ENCODE results near the gene IGSF9.

The IGSF9 gene

DNA sequence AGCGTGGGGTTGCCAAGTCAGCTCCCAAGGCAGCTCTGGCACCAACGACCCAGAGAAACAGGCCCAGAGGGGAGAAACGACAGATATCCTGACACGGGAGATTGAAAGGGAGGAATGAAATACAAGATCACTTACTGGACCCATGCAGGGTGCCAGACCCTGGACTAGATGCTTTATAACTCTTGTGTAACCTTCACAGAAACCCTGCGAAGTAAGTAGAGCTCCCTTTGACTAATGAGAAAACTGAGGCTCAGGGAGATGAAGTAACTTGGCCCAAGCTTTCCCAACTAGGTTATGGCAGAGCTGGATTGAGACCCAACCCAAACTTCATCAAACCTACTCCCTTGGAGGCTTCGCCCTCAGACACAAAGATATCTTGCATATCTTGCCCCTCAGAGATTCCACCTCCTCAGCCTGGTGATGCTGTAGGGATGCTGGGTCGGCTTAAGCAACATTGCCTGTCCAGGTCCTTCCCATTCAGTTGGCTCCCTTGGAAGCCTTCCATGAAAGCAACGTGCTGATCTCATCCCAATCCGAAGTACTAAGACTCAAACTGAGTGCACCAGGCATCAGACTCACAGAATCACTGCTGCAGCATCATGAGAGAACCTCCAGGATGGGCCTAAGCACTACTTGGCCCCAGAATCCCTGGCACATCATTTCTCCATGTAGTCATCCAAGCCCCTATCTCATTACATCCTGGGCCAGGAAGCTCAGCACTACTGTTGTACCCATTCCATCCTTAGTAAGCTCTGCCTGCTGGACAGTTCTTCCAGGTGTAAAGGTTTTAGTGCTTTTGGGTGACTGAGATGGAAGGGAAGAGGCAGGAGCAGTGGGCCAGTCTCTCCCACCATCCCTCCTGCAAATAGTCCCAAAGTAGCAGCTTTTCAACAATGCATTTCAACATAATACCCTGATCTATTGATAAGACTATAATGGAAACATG lies 1.1 kb upstream of the IGSF9 start:
- no peak for DNase-seq (ENCODE audit: low read depth in 3 of 3)

DNA sequence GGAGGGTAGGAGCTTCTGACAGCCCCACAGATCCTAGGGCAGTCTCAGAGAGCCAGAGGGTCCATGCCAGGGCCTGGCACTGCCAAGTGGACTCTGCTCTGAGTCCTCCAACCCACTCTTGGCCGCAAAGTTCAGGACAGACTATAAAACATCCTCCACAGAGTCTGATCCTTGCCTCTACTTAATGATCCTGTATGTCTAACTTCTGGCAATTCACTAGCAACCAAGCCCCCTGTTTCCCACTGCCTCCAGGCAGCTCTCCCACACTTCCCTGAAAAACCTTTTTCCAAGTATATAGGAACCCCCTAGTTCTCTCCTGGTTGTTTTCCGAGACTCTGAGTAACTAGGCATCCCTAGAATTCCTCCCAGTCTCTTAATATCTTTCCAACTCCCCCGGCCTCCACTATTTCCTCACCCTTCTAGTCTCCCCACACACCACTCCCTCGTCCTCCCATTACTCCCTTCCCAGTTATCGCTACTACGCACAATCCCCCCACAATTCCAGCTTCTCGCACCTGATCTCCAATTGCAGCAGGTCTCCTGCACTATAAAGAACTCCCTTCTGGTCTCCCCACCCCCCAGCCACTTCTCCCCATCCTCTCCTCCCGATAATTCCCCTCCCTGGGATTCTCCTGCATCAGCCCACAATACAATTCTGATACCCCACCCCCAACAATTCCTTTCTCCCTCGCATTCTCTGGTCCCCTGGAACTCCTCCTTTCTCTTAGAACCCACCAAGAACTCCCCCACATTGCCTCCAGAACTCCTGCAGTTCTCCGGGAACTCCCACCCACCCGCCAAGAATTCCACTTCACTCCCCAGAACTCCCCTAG lies 574 bp downstream of the IGSF9 start:
- no peak for DNase-seq (ENCODE audit: low read depth in 3 of 3)

DNA sequence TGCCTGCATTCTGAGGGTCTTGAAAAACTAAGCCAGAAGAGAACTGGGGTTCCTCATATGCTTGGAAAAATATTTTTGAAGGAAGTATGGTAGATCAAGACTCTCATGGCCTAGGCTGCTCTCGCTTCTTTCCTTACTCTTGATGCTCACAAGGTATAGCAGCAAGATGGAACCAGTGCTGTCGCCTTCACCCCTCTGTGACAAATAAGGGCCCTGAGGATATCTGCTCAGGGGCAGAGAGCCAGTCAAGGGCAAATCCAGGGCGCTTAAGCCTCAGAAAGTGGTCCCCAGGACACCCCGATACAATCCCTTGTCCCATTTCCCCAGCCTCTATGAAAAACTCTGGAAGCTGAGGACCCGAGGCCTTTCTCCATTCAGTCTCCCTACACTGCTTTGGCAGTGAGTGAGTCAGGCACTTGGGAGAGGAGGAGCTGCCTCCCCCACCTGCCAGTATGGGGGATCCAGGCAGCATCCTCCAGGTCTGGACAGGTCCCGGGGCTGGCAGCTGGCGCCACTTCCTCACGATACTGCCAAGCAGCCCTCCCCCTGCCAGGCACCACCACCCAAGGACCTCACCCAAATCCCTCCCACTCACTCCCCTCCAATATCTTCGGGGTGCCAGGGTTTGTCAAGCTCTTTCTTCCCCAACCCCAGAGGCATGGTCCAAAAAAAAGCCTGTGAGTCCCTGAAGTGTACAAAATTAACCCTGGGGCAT lies 1.3 kb downstream of the IGSF9 start:
- no peak for DNase-seq (ENCODE audit: low read depth in 3 of 3)

DNA sequence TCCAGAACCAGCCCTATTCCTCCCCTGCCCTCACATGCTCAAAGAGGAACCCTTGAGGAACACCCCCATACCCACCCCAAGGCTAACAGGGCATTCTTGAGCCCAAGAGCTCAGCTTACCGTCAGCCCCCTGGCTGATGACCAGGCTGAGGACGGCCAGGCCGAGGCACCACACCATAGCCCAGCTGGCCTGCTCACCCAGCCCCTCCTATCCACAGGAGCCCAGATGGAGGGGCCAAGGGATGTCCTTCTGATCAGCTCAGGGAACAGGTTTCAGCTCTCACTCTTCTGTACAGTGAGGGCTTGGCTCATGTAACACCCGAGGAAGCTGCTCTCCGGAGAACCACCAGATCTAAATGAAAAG lies 2.2 kb downstream of the IGSF9 start:
- no peak for DNase-seq (ENCODE audit: low read depth in 3 of 3)

DNA sequence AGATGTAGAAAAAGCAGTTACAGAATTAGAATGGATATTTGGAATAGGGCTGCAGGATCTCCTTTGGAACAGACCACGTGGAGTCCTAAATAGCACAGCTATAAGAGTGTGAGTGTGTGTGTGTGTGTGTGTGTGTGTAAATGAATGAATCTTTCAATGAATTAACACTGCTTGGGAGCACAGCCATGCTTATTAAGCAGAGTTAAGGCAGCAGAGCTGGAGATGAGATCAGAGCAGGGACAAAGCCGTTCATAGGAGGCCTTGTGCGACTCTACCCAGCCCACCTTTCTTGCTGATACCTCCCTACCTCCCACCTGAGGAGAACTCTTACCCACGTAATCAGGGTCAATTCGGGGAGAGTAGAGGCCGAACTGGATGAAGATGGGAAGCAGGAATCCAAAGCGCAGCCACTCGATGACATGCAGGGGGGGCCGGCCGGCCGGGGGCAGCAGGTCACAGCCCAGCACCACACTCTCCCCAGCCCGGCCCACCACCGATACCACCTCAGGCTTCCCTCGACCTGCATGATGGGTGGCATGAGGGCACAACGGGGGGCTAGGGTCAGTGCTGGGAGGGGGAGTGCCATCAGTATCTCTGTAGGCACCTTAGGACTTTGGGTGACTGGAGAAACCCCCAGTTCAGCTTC lies 2.7 kb downstream of the IGSF9 start:
- no peak for DNase-seq (ENCODE audit: low read depth in 3 of 3)

DNA sequence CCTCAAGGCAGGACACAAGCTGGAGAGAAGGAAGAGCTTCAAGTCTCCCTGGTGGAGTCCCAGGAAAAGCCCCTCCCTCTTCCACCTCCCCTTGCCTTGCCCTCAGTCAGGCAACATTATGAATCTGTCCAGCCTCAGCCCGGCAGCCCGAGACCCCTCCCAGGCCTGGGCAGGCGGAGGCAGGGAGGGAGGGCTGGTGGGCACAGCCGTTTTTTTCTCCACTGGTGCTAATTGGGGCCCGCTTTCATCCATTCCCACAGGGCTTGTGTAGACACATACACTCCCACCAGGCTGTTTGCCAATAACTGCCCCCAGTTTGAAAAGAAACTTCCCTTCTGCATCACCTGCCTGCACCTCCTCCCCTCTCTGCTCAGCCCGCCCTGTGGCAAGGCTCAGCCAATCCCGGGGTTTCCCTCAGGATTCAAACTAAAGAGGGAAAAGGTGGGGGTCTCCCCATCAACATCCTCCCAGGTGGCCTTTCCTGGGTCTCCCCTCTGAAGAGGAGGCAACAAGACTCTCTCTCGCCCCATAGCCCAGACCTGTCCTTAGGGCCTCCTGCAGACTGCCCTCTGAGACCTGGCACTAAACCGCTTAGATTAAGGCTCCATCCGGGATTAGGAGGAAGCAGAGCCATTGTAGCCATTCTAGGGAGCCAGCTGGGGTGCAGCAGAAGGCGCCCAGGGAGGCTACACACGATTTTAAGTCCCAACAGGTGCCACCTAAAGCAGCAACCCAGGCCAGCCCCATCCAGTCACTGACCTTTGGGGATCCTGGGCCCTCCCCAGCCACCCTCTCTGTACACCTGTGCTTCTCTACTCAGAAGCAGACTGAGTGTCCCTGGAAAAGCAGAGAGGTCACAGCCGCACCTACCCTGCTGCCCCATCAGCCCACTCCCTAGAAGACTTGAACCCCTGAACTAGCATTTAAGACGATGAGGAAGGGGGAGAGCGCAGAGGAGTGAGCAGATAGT lies 3.5 kb downstream of the IGSF9 start:
- no peak for DNase-seq (ENCODE audit: low read depth in 3 of 3)

DNA sequence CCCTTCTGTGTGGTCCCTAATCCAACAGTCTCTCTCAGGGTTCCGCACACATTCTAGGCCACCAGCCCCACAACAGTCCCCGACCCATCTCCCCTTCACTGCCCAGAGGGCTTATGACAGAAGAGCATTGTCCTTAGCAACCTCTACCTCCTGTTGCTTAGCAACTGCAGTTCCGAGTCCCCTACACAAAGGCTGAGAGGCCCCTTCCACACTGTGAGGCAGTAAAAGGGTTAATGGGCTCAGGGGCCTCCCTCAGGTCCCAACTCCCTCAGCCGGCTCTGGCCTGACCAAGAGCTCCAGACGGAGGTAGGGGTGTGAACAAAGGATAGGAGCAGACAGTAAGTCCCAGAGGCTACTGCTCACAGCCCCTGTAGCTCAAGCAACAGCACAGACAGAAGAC lies 4.3 kb downstream of the IGSF9 start:
- no peak for DNase-seq (ENCODE audit: low read depth in 3 of 3)

DNA sequence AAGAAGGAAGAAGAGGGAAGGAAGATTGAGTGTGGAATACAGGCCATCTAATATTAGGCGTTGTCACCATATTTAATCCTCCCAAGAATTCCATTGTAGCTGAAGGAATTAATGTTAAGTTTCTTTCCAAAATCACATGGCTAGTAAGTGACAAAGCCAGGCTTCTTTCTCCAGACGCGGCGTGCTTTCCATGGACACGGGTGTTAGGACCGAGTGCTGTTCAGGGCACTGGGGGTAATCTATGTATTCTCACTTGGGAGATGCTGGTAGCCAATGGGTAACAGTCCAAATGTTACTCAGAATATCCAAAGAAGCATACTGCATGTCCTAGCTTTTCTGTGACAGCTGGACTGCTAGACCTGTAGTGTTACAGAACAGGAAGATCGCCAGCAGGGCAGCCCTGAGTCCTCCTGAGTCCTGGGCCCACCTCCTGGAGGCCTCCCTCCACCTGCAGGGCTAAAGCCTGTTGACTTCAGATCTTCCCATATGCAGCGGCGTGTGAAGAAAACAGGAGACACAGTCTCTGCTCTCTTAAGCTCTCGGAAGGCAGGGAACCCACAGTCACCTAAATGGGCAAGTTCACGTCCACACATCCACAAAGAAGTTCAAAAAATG lies 5.3 kb downstream of the IGSF9 start:
- DNase-seq (ENCODE audit: low read depth in 3 of 3): no peak

DNA sequence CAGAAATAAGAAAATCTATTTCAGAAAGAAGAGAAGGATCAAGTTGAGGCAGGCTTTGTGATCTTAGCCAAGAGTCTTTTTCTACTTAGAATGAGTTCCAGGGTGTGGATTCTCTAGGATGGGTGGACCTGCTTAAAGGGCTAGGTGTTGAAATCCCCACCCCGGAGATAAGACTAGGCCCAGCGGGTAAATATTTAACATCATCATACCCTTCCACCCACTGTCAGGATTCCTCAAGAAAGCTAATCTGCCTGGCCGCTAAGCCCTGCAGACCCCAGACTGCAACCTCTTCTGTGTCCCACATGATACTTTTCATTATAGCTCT lies 5.8 kb downstream of the IGSF9 start:
- no peak for DNase-seq (ENCODE audit: low read depth in 3 of 3)

DNA sequence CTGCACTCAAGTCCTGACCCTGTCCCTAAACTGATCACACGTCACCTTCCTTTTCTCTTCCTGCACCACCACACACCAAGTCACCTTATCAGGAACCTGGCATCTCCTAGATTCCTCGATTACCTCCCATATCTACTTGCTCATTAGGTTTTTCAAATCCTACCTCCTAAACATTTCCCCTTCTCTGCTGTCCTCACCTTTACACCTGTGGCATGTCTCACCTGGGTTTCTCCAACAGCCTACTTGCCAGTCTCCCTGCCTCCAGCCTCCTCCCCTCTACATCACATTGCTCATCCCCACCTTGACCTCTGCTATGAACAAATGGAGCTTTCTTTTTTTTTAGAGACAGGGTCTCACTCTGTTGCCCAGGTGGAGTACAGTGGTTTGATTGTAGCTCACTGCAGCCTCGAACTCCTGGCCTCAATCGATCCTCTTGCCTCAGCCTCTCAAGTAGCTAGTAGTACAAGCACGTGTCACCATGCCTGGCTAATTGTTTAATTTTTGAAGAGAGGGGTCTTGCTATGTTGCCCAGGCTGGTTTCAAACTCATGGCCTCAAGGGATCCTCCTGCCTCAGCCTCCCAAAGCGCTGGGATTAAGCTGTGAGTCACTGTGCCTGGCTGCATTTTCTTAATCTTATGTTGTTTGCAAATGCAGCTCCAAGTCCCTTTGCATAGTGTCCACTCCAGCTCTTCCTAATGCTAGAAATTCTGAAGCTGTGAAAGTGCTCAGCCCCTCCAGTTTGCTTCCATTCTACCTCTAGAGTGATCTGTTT lies 6.3 kb downstream of the IGSF9 start:
- no peak for DNase-seq (ENCODE audit: low read depth in 3 of 3)

DNA sequence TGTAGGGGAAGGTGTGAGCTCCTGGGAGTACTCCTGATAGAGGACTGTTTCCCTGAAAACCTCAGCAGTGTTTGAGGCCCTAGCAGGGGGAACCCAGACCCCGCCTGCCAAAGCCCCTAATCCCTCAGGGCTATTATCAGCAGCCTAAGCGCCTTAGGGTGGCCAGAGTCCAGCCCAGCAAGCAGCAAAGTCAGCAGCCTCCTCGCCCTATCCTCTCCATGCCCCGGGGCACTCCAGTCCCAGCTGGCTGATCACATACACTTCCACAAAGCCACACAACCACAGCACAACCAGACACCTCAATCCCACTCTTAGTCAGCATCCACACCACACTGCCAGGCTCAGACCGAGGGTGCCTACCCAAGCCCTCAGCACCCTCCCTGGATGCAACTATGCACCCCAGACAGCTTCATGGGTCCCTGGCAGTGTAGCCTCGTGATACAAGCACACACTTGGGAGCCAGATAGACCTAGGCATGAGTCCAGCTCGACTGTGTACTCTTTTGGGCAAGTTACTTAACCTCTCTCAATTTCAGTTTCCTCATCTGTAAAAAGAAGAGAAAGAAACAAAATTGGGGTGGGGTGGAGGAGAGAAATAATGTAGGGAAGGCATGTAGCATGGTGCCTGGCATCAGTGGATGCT lies 7.1 kb downstream of the IGSF9 start:
- DNase-seq (ENCODE audit: low read depth in 3 of 3): no peak

DNA sequence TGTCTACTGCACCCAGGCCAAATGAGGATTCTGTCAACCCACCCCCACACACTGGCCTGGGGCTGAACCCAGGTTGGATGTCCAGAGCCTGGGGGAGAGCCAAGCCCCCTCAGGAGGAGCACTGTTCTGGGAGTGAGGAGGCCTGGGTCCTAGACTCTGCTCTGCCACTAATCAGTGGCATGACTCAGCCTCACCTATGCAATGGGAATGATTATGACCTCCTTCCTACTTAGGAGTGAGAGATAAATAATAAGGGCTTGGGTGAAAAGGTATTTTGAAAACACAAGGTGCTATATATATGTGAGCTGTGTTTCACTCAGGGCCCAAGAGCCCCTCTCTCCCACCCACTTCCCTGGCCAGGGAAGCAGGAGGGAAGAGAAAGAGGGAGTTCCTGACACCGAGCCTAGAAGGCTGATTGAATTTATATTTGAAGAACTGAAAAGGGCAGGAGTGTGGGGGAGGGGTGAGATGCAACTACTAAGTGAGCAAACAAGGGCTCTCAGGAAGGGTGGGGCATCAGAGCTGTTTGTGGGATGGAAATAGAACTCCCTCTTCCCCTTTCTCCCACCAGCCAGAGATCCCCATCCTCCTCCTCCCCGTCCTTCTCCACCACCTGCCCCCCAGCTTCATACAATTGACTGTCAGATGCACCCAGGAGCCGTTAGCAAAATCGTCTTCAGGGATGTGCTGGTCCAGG lies 8.2 kb downstream of the IGSF9 start:
- DNase-seq (ENCODE audit: low read depth in 3 of 3): no peak

DNA sequence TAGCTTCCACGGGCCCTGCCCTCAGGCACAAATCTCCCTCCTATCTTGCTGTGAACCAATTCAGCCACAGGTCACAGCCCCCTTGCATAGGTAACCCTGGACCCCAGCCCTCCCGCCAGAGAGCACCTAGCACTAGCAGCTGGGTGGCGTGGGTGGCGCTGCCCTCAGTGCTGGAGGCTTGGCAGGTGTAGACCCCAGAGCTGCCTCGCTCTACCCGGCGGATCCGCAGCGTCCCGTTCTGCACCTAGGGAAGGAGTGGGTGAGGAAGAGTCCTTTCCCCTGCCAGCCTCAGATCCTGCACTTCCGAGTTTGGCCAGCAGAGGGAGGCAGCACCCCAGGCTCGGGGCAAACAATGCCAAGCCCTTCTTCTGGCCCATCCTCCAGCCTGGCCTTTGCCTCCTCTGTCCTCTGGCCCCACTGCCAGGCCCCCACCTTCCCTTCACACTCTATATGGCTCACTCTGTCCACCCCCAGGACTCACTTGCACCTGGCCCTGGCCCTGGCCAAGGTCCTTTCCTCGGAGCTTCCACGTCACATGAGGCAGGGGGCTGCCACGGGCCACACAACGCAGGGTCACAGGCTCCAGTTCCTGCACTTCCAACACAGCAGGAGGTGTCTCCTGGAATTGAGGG lies 9.0 kb downstream of the IGSF9 start:
- DNase-seq (ENCODE audit: low read depth in 3 of 3): peak; percentile 68 to 79 (median 72)

DNA sequence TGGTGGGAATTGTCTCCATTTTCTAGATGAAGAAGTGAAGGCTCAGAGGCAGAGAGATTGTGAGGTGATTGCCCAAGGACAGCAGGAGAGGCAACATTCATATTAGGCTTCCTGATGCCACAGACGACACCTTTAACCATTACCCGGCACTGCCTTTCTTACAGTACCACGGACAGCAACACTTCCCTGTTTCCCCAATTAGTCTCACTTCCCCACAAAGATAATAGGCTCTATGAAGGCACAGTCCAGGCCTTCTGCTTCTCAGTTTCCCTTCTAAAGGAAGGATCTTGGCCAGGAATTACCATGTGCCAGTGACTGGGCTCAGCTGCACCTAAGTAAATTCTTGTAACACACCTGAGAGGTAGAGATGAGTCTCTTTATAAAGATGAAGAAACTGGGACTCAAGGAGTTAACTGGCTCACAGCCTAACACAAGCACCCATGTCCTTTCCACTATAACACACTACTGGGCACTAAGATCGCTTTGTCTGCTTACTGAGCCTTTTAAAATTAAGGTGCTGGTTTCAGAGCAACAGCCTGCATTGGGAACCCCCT lies 9.6 kb downstream of the IGSF9 start:
- DNase-seq (ENCODE audit: low read depth in 3 of 3): no peak

DNA sequence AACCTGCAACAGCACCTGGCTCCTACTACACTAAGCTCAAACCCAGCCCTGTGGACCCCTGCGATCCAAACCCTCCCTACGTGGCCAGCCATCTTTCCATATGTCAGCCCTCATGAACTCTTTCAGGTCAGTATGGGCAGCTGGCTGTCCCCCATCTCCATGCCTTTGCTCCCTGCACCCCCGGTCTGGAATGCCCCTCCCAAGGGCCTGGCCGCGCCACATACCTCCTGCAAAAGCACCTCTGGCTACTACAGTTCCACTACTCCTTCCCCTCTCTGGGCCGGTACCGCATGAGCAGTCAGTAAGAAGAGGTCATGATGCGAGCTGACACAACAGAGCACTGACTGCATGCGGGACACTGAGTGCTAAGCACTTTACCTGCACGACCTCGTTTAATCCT lies 10.1 kb downstream of the IGSF9 start:
- no peak for DNase-seq (ENCODE audit: low read depth in 3 of 3)

DNA sequence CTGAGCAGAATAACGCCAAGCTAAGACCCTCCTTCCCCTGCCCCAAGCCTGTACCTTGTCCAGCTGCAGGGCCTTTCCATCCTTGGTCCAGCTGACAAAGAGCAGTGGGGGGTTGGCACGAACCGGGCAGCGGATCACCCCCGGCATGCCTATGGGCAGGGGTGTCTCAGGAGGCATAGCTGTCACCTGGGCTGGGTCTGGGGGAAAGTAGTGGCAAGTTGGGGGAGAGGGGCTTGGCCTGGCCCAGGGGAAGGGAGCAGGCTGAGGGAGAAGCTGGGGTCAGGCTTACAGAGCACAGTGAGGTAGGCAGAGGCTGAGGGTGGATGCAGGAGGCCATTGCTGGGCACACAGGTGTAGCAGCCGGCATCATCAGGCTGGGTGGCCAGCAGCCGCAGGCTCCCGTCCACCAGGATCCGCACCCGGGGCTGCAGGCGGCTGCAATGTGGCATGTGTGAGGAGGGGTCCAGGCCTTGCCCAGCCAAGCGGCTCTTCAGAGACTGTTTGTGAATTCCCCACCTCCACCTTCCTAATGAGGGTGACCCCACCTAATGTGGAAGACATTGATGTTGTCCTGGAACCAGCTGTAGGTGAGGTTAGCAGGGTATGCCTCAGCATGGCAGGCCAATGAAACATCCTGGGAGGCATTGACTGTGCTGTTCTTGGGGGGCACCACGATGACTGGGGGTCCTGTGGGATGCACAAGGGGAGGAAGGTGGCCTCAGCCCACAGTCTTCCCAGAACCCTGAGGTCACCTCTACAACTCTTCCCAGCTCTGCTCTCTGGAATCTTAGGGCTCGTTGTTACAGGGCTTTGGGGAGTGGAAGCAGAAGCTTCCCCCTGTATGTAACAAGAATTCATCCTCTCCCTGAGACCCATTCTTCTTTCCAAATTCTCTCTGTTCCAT lies 11.0 kb downstream of the IGSF9 start:
- DNase-seq (ENCODE audit: low read depth in 3 of 3): no peak

DNA sequence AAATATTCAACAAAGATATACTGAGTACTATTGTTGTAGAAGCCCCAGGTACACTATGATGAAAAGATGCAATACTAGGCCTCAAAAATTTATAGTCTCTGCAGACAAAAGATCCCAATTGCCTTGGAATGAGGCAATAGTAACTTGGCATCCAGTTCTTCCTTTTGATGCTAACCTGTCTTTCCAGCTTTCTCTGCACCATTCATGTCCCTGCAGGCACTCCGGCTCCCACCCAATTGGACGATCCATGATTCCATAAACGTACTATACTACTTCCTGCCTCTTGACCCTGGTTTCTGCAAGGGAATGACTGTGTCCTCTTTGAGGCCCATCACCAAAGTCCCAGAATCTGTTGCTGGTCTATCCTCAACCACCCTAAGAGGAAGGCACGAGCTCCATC lies 12.1 kb downstream of the IGSF9 start:
- no peak for DNase-seq (ENCODE audit: low read depth in 3 of 3)
